Tibial nerve (tissue), 3 donors: ENCODE data around the gene GRIK4.

Experiments used
- CTCF ChIP-seq, 5 experiments: fragments of 200-600 bp in 3 of 5; fragments of 450-650 bp in 2 of 5; sonication (generic) in 3 of 5; IDR thresholded peaks; one replicate each; pipeline ENCODE4 v1.5.1; 2016 to 2019; ENCODE audit warnings: antibody characterized with exemption in 5 of 5, mild to moderate bottlenecking in 3 of 5, moderate library complexity in 2 of 5
- POLR2A ChIP-seq, 2 donors: fragments of 450-650 bp; IDR thresholded peaks; one replicate each; pipeline ENCODE4 v1.6.1; 2017; ENCODE audit warnings: antibody characterized with exemption in 2 of 2, mild to moderate bottlenecking in 2 of 2, moderate library complexity in 2 of 2

GRCh38 chr11:120839846-120840402 is 328.4 kb downstream of the GRIK4 start:
- TF ChIP-seq CTCF (IDR thresholded peaks at IDR 0.05) = no peak
- TF ChIP-seq POLR2A (IDR thresholded peaks at IDR 0.05) = no peak
